Measurements from ENCODE around the gene GAREM1.
A peak's percentile ranks its signal among the peaks of the same experiment; 100 is the strongest.

The GAREM1 gene

DNA sequence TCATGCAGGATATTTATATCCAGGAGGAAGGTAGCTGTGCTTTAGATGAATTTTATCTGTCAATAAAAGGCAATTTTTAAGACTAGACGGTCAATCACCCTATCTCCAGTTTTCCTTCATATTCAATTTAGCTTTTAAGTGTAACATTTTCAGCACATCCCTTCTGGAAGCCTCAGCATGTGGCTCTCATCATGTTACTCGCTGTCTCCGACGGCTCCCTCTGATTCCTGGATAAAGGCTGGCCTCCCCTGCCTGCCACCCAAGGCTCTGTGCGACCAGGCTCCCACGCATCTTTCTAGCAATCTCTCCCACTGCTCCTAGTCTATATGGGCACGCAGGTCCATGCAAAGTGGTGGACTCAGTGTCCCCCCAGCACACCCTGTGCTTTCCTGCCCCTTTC is 196.4 kb downstream of the GAREM1 start:
- DNase-seq (ENCODE audit: low read depth, low spot score), result no peak
- CTCF ChIA-PET, result interaction anchor here (1.9 to 11.6 kb wide), 5 partner anchors 8 to 275 kb away, joined by 7 to 168 read pairs (median 49); partner anchors contain the start of gene GAREM1
- H3K4me3 ChIP-seq (ENCODE audit: low read depth, low read length), result no peak overlapping the region
- POLR2A ChIA-PET, result no interaction called here
- TF ChIP-seq, protein P1, sequence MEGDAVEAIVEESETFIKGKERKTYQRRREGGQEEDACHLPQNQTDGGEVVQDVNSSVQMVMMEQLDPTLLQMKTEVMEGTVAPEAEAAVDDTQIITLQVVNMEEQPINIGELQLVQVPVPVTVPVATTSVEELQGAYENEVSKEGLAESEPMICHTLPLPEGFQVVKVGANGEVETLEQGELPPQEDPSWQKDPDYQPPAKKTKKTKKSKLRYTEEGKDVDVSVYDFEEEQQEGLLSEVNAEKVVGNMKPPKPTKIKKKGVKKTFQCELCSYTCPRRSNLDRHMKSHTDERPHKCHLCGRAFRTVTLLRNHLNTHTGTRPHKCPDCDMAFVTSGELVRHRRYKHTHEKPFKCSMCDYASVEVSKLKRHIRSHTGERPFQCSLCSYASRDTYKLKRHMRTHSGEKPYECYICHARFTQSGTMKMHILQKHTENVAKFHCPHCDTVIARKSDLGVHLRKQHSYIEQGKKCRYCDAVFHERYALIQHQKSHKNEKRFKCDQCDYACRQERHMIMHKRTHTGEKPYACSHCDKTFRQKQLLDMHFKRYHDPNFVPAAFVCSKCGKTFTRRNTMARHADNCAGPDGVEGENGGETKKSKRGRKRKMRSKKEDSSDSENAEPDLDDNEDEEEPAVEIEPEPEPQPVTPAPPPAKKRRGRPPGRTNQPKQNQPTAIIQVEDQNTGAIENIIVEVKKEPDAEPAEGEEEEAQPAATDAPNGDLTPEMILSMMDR (IDR thresholded peaks at IDR 0.05; ENCODE audit: insufficient read depth, low read length, missing control alignments), result no peak

DNA sequence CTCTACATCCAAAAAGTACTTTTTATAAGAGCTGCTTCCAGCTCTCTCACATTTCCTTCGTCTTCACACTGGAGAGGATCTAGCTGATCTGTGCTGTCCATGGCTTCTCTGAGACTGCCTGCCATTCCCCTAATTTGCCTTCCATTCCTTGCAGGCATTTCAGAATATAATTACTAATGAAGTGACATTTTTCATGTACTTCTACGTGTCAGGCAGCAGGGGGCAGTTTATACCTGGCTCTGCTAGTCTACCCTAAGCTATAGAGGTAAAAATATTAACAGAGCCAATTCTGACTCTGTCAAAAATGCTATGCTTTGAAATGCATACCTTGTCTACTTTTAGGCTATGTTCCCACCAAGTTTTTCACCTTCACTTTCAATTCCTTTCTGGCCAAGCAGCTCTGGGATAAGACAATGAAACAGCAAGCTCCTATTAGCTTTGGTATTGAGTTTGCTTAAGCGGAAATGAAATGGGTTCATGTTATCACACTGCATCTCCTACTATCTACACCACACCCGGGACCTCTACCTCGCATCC is 198.9 kb downstream of the GAREM1 start:
- peak; percentile 3 for DNase-seq (ENCODE audit: low read depth, low spot score)
- ChIA-PET POLR2A (interaction anchor here (1.0 kb wide), 1 partner anchor 199 kb away, joined by 5 read pairs; the partner anchor contains the start of gene GAREM1), CTCF (interaction anchor here (0.7 to 11.6 kb wide), 31 partner anchors 10 to 356 kb away, joined by 3 to 168 read pairs (median 4); partner anchors contain the start of gene GAREM1)
- TF ChIP-seq, protein P1 (IDR thresholded peaks at IDR 0.05; ENCODE audit: insufficient read depth, low read length, missing control alignments), result peak; percentile 59
- no peak overlapping the region for H3K4me3 ChIP-seq (ENCODE audit: low read depth, low read length)

DNA sequence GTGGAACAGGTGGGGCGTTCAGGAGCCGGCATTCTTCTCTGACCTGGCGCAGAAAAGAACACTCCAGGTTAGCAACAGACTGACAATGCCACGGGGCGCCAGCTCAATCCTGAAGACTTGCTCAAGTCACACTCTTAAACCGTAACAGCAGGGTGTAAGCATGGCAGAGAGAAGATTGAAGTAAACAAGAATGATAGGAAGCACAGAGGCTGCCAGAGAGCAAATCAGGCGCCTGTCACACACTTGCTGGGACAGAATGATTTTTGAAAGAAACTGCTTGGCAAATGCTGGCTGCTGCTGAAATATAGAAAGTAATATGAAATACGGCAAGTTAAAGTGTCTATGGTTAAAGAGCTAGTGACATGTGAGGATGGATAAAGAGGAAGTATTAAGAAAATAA is 200.3 kb downstream of the GAREM1 start:
- DNase-seq (ENCODE audit: low read depth, low spot score), result no peak
- ChIA-PET CTCF (interaction anchor here (2.3 to 11.6 kb wide), 6 partner anchors 10 to 279 kb away, joined by 20 to 168 read pairs (median 48); partner anchors contain the start of gene GAREM1), POLR2A (interaction anchor here (0.5 kb wide), 1 partner anchor 209 kb away, joined by 3 read pairs; no protein-coding TSS in a partner anchor)
- TF ChIP-seq, protein P1 (IDR thresholded peaks at IDR 0.05; ENCODE audit: insufficient read depth, low read length, missing control alignments), result no peak
- H3K4me3 ChIP-seq (ENCODE audit: low read depth, low read length), result no peak overlapping the region

GRCh38 chr18:32267463-32267862 is 203.2 kb downstream of the GAREM1 start:
- H3K4me3 ChIP-seq (ENCODE audit: low read depth, low read length), result no peak overlapping the region
- ChIA-PET POLR2A (no interaction called here), CTCF (interaction anchor here (8.4 to 11.6 kb wide), 2 partner anchors 205 to 282 kb away, joined by 136 to 168 read pairs; partner anchors contain the start of gene GAREM1)
- DNase-seq (ENCODE audit: low read depth, low spot score), result no peak
- TF ChIP-seq, protein P1 (IDR thresholded peaks at IDR 0.05; ENCODE audit: insufficient read depth, low read length, missing control alignments), result no peak

DNA sequence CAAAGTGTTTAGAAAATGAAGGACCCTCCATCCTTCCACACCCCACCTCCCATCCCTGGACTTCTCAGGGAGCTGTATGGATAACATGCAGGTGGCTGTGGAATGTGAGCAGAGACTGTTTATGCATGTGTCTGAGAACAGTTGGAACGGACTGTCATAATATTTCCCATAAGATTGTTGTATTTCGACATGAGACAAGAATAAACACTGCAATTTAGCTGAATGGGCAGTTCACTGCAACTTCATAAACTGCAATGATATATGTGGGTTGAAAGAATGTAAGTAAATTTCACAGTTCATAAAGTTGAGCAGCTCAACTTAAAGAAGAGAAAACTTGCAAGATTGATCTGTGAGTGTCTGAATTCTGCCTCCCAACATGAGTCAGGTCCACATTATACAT is 206.3 kb downstream of the GAREM1 start:
- CTCF ChIA-PET, result interaction anchor here (1.1 to 1.8 kb wide), 3 partner anchors 26 to 287 kb away, joined by 3 to 5 read pairs (median 4); partner anchors contain the start of gene GAREM1
- TF ChIP-seq, protein P1 (IDR thresholded peaks at IDR 0.05; ENCODE audit: insufficient read depth, low read length, missing control alignments), result no peak

GRCh38 chr18:32262092-32262491 is 208.6 kb downstream of the GAREM1 start:
- ChIA-PET CTCF (interaction anchor here (1.0 to 3.7 kb wide), 2 partner anchors 9 to 10 kb away, joined by 3 to 25 read pairs; no protein-coding TSS in a partner anchor), POLR2A (no interaction called here)
- no peak for DNase-seq (ENCODE audit: low read depth, low spot score)
- H3K4me3 ChIP-seq (ENCODE audit: low read depth, low read length), result no peak overlapping the region
- TF ChIP-seq, protein P1 (IDR thresholded peaks at IDR 0.05; ENCODE audit: insufficient read depth, low read length, missing control alignments), result no peak

More for the DNA sequence above, 206.3 kb downstream of the GAREM1 start:
- H3K4me3 ChIP-seq (ENCODE audit: low read depth, low read length), result no peak overlapping the region
- POLR2A ChIA-PET, result no interaction called here
- DNase-seq (ENCODE audit: low read depth, low spot score), result no peak

Data from AG04449 (cell line).